Muscle of leg (tissue), 11 donors: ENCODE measurements around the gene KRT35. TPM values are rescaled to one million over a fixed set of nuclear protein-coding genes. Genes with fewer than 3 reads are reported as not detected.

Experiments used
- DNase-seq: peaks from one replicate; pipeline ENCODE4 v3.0.0; 2013
- H3K27ac ChIP-seq: one replicate; pipeline ENCODE4 v1.5.1; 2013; ENCODE audit warnings: mild to moderate bottlenecking, low read length, control low read depth
- H3K27me3 ChIP-seq: one replicate; pipeline ENCODE4 v1.6.1; 2013; ENCODE audit warnings: low read length; ENCODE audit not compliant: control insufficient read depth, insufficient read depth
- H3K36me3 ChIP-seq: one replicate; pipeline ENCODE4 v1.6.1; 2013; ENCODE audit warnings: low read length; ENCODE audit not compliant: control insufficient read depth, insufficient read depth
- H3K4me1 ChIP-seq: one replicate; pipeline ENCODE4 v1.6.1; 2013; ENCODE audit warnings: low read length; ENCODE audit not compliant: control insufficient read depth, insufficient read depth
- H3K4me3 ChIP-seq: one replicate; pipeline ENCODE4 v1.5.1; 2013; ENCODE audit warnings: low read length, control low read depth
- H3K9me3 ChIP-seq: replicated peaks from 2 replicates; pipeline ENCODE4 v1.6.1; 2013; ENCODE audit warnings: low read depth, low read length; ENCODE audit not compliant: control insufficient read depth
- WGBS: methylation state at CpG from one replicate; pipeline ENCODE4 v1.1.5; 2013; ENCODE audit warnings: missing lambda C conversion rate; ENCODE audit not compliant: insufficient coverage; 5-methylcytosine and 5-hydroxymethylcytosine counted together
- polyA plus RNA-seq, 8 donors: library from polyadenylated mRNA; unstranded; fragments of 120-200 nt; gene quantifications; one replicate each; pipeline versions ENCODE4 v1.2.1 to v1.2.3, GENCODE V29; 2013; ENCODE audit warnings: inconsistent platforms in 1 of 8, low replicate concordance in 1 of 8; ENCODE audit not compliant: insufficient read length in 8 of 8, insufficient read depth in 1 of 8
- total RNA-seq: library from RNA; stranded (reverse); fragments of 120-200 nt; gene quantifications from one replicate; pipeline ENCODE4 v1.2.4, GENCODE V29; 2013

KRT35 gene
- total and polyA plus RNA-seq, 9 donors, result 0.08 TPM; not detected in 8

- no peak for DNase-seq
- H3K27ac ChIP-seq, result no peak overlapping the region
- H3K9me3 ChIP-seq, result no peaks in the 10 kb centered on the region
- no peaks in the 10 kb centered on the region for H3K27me3 ChIP-seq
- no peaks in the 10 kb centered on the region for H3K4me1 ChIP-seq
- 82% methylated on average over 22 of the region's 22 CpGs for WGBS
- H3K36me3 ChIP-seq, result no peaks in the 10 kb centered on the region
- H3K4me3 ChIP-seq, result no peak overlapping the region
Measured at GRCh38 chr17:41476866-41477815, 3.8 kb downstream of the KRT35 start.

- no peak overlapping the region for H3K27ac ChIP-seq
- H3K36me3 ChIP-seq, result no peaks in the 10 kb centered on the region
- no peaks in the 10 kb centered on the region for H3K4me1 ChIP-seq
- DNase-seq, result no peak
- no peaks in the 10 kb centered on the region for H3K9me3 ChIP-seq
- WGBS, result 96% methylated on average over 3 of the region's 4 CpGs
- no peak overlapping the region for H3K4me3 ChIP-seq
- H3K27me3 ChIP-seq, result no peaks in the 10 kb centered on the region
Measured at GRCh38 chr17:41475421-41475820, 5.5 kb downstream of the KRT35 start.

DNA sequence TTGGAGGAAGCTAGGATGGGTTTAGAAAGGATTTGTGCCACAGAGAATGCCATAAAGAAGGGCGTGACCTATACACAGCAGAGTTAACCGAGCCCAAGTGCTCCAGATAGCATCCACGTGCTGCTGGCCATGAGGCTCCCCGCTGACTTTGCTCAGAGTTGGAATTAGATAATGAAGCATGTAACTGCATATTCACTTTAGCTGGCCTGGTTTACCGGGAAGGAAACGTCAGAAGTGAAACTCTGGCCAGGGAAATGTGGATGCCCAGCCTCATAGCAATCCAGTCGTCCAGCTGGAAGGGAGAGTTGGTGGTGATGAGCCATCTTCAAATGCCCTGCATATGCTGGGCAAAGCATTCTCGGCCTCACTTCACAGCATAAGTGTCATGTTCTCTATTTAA, 6.1 kb downstream of the KRT35 start:
- WGBS, result 54% methylated on average over 7 of the region's 8 CpGs
- H3K4me1 ChIP-seq, result no peaks in the 10 kb centered on the region
- no peaks in the 10 kb centered on the region for H3K27me3 ChIP-seq
- no peak overlapping the region for H3K4me3 ChIP-seq
- no peaks in the 10 kb centered on the region for H3K9me3 ChIP-seq
- H3K27ac ChIP-seq, result no peak overlapping the region
- DNase-seq, result no peak
- H3K36me3 ChIP-seq, result no peaks in the 10 kb centered on the region

- no peak overlapping the region for H3K4me3 ChIP-seq
- no peaks in the 10 kb centered on the region for H3K27me3 ChIP-seq
- no peaks in the 10 kb centered on the region for H3K9me3 ChIP-seq
- no peak overlapping the region for H3K27ac ChIP-seq
- no peak for DNase-seq
- H3K4me1 ChIP-seq, result no peaks in the 10 kb centered on the region
- no peaks in the 10 kb centered on the region for H3K36me3 ChIP-seq
Measured at GRCh38 chr17:41468346-41468745, 12.6 kb downstream of the KRT35 start.

DNA sequence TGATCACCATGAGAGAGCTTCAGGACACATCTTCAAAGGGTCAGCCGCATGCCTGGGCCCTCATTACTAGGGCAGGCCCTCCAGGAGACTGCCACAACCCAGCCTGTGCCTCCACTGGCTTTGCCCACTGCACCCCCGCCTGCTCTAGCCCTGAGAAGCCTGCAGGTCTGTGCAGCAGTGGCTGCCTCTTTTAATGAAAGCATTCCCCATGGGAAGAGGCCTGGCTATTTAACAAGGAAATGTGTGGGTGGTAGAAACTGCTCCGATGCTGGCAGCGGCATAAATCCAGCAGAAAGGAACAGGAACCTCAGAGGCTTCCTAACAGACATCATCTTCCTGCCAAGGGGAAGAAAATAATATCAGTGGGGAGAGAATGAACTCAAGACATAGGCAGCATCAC, 13.4 kb downstream of the KRT35 start:
- H3K36me3 ChIP-seq, result no peaks in the 10 kb centered on the region
- WGBS, result 51% methylated on average over 4 of the region's 4 CpGs

DNA sequence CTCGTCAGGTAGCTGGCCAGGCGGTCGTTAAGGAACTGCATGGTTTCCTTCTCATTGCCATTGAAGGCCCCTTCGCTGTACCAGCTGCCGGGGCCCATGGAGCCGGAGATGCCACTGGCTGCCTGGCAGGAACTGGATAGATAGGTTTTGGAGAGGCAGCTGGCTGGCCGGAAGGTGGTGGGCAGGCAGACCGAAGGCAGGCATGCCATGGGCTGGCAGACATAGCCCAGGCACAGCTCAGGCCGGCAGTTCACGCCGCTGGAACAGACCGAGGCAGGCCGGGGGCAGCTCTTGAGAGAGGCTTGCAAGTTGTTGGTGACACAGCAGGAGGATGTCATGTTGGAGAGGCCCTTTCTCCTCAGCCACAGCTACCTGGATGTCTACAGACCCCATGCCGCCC, 14.0 kb downstream of the KRT35 start, which contains the start of gene KRT32:
KRT32 (minus strand) TSS at position 399 of the 400 bp plus-strand sequence; CDS start at position 338, 61 bp downstream.
- no peaks in the 10 kb centered on the region for H3K27me3 ChIP-seq
- H3K4me1 ChIP-seq, result no peaks in the 10 kb centered on the region
- H3K4me3 ChIP-seq, result no peak within 1 kb of the TSS
- no peak for DNase-seq
- WGBS, result 85% methylated on average over 8 of the region's 14 CpGs
- H3K27ac ChIP-seq, result no peak within 1 kb of the TSS
- H3K36me3 ChIP-seq, result no peaks in the 10 kb centered on the region
- no peaks in the 10 kb centered on the region for H3K9me3 ChIP-seq

More for the DNA sequence above, 13.4 kb downstream of the KRT35 start:
- H3K27me3 ChIP-seq, result no peaks in the 10 kb centered on the region
- H3K4me3 ChIP-seq, result no peak overlapping the region
- peak; percentile 7 for DNase-seq
- H3K27ac ChIP-seq, result no peak overlapping the region
- H3K4me1 ChIP-seq, result no peaks in the 10 kb centered on the region
- H3K9me3 ChIP-seq, result no peaks in the 10 kb centered on the region

DNA sequence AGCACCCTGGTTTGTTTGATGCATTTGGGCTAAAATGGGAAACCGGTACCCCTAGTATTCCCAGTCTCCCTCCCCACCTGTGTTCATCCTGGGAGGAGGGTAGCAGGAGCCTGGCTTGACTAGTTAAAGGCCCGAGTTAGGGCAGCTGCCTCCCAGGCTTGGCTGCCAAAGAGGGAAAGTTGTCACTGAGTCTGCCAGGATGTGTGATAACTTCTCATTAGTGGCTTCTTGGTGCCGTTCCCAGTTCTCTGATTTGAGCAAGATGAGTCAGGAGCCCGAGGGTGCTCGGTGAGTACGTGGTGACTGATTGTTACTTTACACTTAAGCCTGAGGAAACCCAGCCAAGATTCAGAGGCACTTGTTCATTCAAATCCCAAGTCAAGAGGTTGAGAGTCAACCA, 16.3 kb downstream of the KRT35 start:
- WGBS, result 58% methylated on average over 2 of the region's 6 CpGs
- peak; percentile 5 for DNase-seq
- no peaks in the 10 kb centered on the region for H3K27me3 ChIP-seq
- no peaks in the 10 kb centered on the region for H3K36me3 ChIP-seq
- no peak overlapping the region for H3K27ac ChIP-seq
- no peaks in the 10 kb centered on the region for H3K9me3 ChIP-seq
- H3K4me3 ChIP-seq, result no peak overlapping the region
- no peaks in the 10 kb centered on the region for H3K4me1 ChIP-seq

DNA sequence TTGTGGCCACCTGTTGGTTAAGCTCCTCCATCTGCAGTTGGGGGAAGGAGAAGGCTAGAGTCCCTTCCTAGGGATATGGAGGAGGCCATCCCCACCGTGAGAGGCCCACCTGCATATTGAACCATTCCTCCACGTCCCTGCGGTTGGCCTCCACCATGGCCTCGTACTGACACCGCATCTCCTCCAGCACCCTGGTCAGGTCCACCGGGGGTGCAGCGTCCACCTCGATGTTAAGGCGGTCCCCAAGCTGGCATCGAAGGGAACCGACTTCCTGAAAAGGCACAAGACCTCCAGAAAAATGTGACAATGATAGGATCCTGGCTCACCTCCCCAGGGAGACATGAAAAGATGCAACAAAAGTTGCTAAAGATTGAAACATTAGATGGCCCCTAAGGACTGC, 16.8 kb downstream of the KRT35 start:
- H3K36me3 ChIP-seq, result no peaks in the 10 kb centered on the region
- no peaks in the 10 kb centered on the region for H3K4me1 ChIP-seq
- no peaks in the 10 kb centered on the region for H3K9me3 ChIP-seq
- WGBS, result 84% methylated on average over 10 of the region's 11 CpGs
- H3K27ac ChIP-seq, result no peak overlapping the region
- DNase-seq, result no peak
- no peak overlapping the region for H3K4me3 ChIP-seq
- H3K27me3 ChIP-seq, result no peaks in the 10 kb centered on the region

DNA sequence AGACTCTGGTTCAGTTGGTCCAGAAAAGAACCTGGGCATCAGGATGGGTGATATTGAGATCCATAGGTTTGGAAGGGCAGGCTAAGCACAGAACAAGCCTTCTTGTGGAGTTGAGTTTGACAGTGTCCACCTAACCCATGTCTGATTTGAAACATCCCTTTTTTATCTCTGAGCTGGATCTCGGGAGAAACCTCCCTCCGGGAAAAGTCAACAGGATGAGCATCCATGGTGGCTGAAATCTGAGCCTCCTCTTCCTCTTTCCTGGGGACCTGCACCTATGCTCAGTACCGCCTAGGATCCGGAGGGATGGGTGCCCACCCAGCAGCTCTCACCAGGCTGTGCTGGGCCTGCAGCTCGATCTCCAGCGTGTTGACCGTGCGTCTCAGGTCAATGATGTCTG, 17.2 kb downstream of the KRT35 start:
- Histone ChIP-seq H3K27me3 (no peaks in the 10 kb centered on the region), H3K36me3 (no peaks in the 10 kb centered on the region), H3K4me1 (no peaks in the 10 kb centered on the region), H3K9me3 (no peaks in the 10 kb centered on the region), H3K4me3 (no peak overlapping the region), H3K27ac (no peak overlapping the region)
- 94% methylated on average over 2 of the region's 8 CpGs for WGBS
- DNase-seq, result no peak

DNA sequence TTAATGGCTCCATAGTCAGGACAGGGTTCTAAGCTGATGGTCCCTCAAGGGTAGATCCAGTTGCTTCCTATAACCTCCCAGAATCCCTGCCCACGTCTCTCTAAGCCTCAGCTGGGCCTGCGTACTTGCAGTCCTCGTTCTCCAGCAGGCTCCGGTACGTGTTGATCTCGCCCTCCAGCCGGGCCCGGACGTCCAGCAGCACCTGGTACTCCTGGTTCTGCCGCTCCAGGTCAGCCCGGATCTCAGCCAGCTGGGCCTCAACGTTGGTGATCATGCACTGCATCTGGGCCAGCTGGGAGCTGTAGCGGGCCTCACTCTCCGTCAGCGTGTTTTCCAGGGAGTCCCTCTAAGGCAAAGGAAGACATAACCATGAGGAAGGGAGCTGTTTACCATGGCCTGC, 18.2 kb downstream of the KRT35 start:
- no peaks in the 10 kb centered on the region for H3K36me3 ChIP-seq

More for the DNA sequence above, 18.2 kb downstream of the KRT35 start:
- no peak for DNase-seq
- H3K27ac ChIP-seq, result no peak overlapping the region
- H3K27me3 ChIP-seq, result no peaks in the 10 kb centered on the region
- no peaks in the 10 kb centered on the region for H3K4me1 ChIP-seq
- no peaks in the 10 kb centered on the region for H3K9me3 ChIP-seq
- no peak overlapping the region for H3K4me3 ChIP-seq
- WGBS, result 73% methylated on average over 13 of the region's 15 CpGs
